ENCODE data around the gene DDR1. TPM values are rescaled to one million over a fixed set of nuclear protein-coding genes. Genes with fewer than 3 reads are reported as not detected.

DDR1 gene
- total RNA-seq, 1 experiment from 2014 or later = 230 TPM

- ChIA-PET CTCF (interaction anchor here (1.2 to 2.9 kb wide), 5 partner anchors 9 to 198 kb away, joined by 3 to 20 read pairs (median 4); no protein-coding TSS in a partner anchor), POLR2A (interaction anchor here (0.5 to 1.5 kb wide), 2 partner anchors 24 to 198 kb away, joined by 4 read pairs; partner anchors contain the start of gene VARS2)
- no peaks in the 10 kb centered on the region for H3K9me3 Mint-ChIP-seq
- peak overlapping the region; percentile 71 for H3K27ac Mint-ChIP-seq
- H3K36me3 Mint-ChIP-seq = peaks cover 50% of the 10 kb centered on the region
- peaks cover 45% of the 10 kb centered on the region for H3K4me1 Mint-ChIP-seq
- DNase-seq (ENCODE audit: low spot score) (peak; percentile 1), ATAC-seq (no peak)
- no peaks in the 10 kb centered on the region for H3K27me3 Mint-ChIP-seq (ENCODE audit: low read depth)
- no peak overlapping the region for H3K4me3 Mint-ChIP-seq
- TF ChIP-seq RELA (CRISPR knock-in tag; IDR thresholded peaks at IDR 0.05; ENCODE audit: borderline replicate concordance) (no peak), GABPB1 (CRISPR knock-in tag; IDR thresholded peaks at IDR 0.05) (no peak), ZNF671 (CRISPR knock-in tag; IDR thresholded peaks at IDR 0.05) (no peak), E2F5 (CRISPR knock-in tag; IDR thresholded peaks at IDR 0.05) (no peak), ATF6 (CRISPR knock-in tag; IDR thresholded peaks at IDR 0.05) (no peak), ARID4B (CRISPR knock-in tag; IDR thresholded peaks at IDR 0.05; ENCODE audit: borderline replicate concordance) (no peak), AR (CRISPR knock-in tag; IDR thresholded peaks at IDR 0.05) (no peak), JAZF1 (CRISPR knock-in tag; IDR thresholded peaks at IDR 0.05) (no peak), IRF2 (CRISPR knock-in tag; IDR thresholded peaks at IDR 0.05; ENCODE audit: borderline replicate concordance, low read depth) (no peak), ZSCAN18 (CRISPR knock-in tag; IDR thresholded peaks at IDR 0.05) (no peak), E2F4 (CRISPR knock-in tag; IDR thresholded peaks at IDR 0.05; ENCODE audit: borderline replicate concordance, low read depth) (no peak), CDX4 (CRISPR knock-in tag; IDR thresholded peaks at IDR 0.05; ENCODE audit: borderline replicate concordance) (no peak), ESRRA (CRISPR knock-in tag; IDR thresholded peaks at IDR 0.05; ENCODE audit: borderline replicate concordance) (no peak), ZNF416 (CRISPR knock-in tag; IDR thresholded peaks at IDR 0.05) (no peak), ZBTB43 (CRISPR knock-in tag; IDR thresholded peaks at IDR 0.05) (no peak), ETV6 (CRISPR knock-in tag; IDR thresholded peaks at IDR 0.05) (no peak)
Observed at GRCh38 chr6:30889921-30890645, 5.8 kb downstream of the DDR1 start.
